ENCODE results near the gene FAM163A.

Gene FAM163A

DNA sequence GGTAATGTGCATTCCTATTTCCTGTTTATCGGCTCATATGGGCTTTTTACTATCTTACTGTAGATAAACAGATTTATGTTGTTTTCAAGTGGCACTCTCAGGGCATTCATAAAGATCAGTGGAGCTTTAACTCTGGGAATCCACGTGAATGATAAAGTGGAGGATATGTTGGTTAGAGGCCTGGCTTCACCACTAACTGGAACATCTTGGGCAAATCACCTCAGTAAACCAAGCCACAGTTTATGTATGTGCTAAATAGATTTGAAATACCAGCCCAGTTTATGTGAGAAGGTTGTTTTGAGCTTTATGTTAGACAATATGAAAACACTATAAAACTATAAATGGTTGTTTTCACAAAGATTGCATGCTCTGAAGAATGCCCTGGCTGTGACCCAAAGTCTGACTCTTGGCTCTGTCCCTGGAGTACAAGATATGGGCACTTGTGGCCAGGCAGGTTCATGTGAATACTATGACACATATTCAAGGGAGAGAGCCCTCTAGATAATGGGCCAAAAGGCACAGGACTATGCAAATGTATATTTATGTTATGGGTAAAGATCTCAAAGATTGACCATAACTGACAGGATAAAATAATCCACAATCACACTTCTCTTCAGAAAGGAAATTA, 36.7 kb downstream of the FAM163A start:
- no peak for TF ChIP-seq ZFX (IDR thresholded peaks at IDR 0.05)
- TF ChIP-seq CTCF (conservative IDR thresholded peaks at IDR 0.05): no peak
- no peak overlapping the region for H3K27ac ChIP-seq

DNA sequence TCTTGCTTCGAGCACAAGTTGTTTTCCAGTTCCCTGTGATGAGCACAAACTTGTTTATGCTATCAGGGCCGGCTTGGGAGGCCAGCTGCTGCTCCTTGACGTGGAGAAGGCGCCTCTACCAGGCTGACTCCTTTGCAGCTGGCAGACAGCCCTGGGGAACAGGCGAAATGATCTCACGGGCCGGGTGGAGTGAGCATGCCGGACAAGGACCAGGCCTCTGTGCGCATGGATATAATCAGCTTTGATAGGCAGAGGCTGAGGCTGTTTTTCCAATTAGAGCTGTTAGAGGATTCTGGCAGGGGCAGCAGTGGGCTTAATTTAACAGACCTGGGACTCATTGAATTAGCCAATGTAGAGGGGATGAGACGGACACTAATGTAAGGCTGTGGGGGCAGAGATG, 38.9 kb downstream of the FAM163A start:
- no peak overlapping the region for H3K27ac ChIP-seq

DNA sequence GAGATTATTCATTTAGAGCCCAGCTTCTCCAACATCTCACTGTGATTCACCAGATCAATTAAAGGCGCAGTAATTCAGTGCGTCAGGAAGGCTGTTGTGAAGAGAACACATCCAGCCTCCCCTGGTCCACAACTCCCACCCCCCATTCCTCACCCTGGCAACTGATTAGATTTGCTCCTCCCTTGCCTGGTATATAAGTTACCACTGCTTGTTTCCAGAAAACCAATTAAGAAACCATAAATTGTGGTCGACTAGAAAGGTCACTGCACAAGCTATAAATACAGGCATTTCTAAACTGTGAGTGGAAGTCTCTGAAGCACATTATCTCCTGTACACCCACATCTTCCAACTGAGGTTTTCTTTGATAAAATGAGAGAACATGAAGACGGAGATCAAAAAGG, 41.9 kb downstream of the FAM163A start:
- no peak overlapping the region for H3K27ac ChIP-seq
- TF ChIP-seq CTCF (conservative IDR thresholded peaks at IDR 0.05) (no peak), ZFX (IDR thresholded peaks at IDR 0.05) (no peak)

More for the DNA sequence above, 38.9 kb downstream of the FAM163A start:
- TF ChIP-seq CTCF (conservative IDR thresholded peaks at IDR 0.05): no peak

GRCh38 chr1:179785728-179786127, 42.6 kb downstream of the FAM163A start:
- TF ChIP-seq ZFX (IDR thresholded peaks at IDR 0.05) (no peak), CTCF (conservative IDR thresholded peaks at IDR 0.05) (no peak)
- no peak overlapping the region for H3K27ac ChIP-seq

DNA sequence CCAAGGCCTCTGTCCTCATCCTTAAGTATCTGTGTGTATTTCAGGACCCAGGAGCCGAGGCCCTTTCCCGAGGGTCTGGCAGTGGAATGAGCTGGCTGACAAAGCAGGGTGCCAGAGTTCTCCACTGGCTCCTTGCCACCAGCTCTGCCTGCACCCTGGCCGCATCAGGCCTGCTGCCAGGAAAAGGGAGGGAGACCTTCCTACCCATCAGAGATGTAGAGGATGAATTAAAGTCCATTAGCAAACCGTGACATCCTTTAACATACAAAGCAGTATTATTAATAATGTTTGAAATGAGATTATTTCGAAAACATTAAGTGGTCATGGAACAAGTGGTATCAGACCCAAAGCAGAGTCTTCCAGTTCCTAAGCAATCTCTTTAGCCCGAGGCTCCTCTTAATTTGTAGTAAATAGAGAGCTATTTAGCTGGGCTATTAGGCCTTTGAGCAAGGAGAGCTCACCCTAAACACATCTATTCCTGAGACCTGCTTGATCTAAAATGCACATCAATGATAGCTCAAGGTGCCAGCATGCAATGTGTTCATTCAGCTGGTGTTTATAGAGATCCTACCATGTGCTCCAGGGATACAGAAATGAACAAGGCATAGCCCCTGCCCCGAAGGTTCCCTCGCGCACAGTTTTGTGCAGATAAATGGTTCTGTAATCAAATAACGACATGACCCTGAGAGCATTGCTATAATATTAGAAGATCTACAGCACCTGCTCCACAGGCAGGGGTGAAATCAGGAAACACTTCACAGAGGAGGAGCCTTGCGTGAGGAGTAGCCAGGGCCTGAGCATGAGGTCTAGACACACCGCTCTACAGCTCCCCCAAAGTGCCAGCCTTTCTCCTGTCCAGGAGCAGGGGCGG, 44.0 kb downstream of the FAM163A start:
- no peak overlapping the region for H3K27ac ChIP-seq
- TF ChIP-seq CTCF (conservative IDR thresholded peaks at IDR 0.05): no peak
- no peak for TF ChIP-seq ZFX (IDR thresholded peaks at IDR 0.05)

- TF ChIP-seq CTCF (conservative IDR thresholded peaks at IDR 0.05) (no peak), ZFX (IDR thresholded peaks at IDR 0.05) (no peak)
- H3K27ac ChIP-seq: no peak overlapping the region
Measured at GRCh38 chr1:179788259-179788658, 45.2 kb downstream of the FAM163A start.

GRCh38 chr1:179793281-179793680, 50.2 kb downstream of the FAM163A start:
- no peak overlapping the region for H3K27ac ChIP-seq
- TF ChIP-seq ZFX (IDR thresholded peaks at IDR 0.05) (no peak), CTCF (conservative IDR thresholded peaks at IDR 0.05) (no peak)
